HG03575 (cell line): Measurements from ENCODE around the gene RNU6-8.

Source experiments
- ATAC-seq: cut with Tn5 transposase; IDR thresholded peaks from one replicate; pipeline ENCODE4 v1.9.1; 2021; ENCODE audit not compliant: unreplicated experiment, insufficient number of reproducible peaks, low FRiP score; ENCODE audit errors: extremely low read depth

RNU6-8 gene

GRCh38 chr14:32202998-32203882 lies at the start of gene RNU6-8:
TSS of gene RNU6-8 (minus strand) at chr14:32203269.
- peak; percentile 29 for ATAC-seq

- no peak for ATAC-seq
Observed at GRCh38 chr14:32252030-32252670, 49.1 kb upstream of the RNU6-8 start.

GRCh38 chr14:32251530-32251929 lies 48.5 kb upstream of the RNU6-8 start:
- ATAC-seq = no peak

GRCh38 chr14:32250681-32251080 lies 47.6 kb upstream of the RNU6-8 start:
- ATAC-seq = no peak

GRCh38 chr14:32249780-32250179 lies 46.7 kb upstream of the RNU6-8 start:
- no peak for ATAC-seq

- ATAC-seq = no peak
Observed at GRCh38 chr14:32249371-32249770, 46.3 kb upstream of the RNU6-8 start.

GRCh38 chr14:32246751-32247150 lies 43.7 kb upstream of the RNU6-8 start:
- no peak for ATAC-seq

GRCh38 chr14:32244404-32244803 lies 41.3 kb upstream of the RNU6-8 start:
- no peak for ATAC-seq

- no peak for ATAC-seq
Observed at GRCh38 chr14:32233260-32233659, 30.2 kb upstream of the RNU6-8 start.

- ATAC-seq = no peak
Observed at GRCh38 chr14:32232481-32232880, 29.4 kb upstream of the RNU6-8 start.

- ATAC-seq = no peak
Observed at GRCh38 chr14:32230695-32231280, 27.7 kb upstream of the RNU6-8 start.

- ATAC-seq = no peak
Observed at GRCh38 chr14:32230181-32230580, 27.1 kb upstream of the RNU6-8 start.

GRCh38 chr14:32226056-32226455 lies 23.0 kb upstream of the RNU6-8 start:
- ATAC-seq = no peak

- ATAC-seq = no peak
Observed at GRCh38 chr14:32225378-32225920, 22.4 kb upstream of the RNU6-8 start.

- ATAC-seq = no peak
Observed at GRCh38 chr14:32224737-32225377, 21.8 kb upstream of the RNU6-8 start.

- ATAC-seq = no peak
Observed at GRCh38 chr14:32217301-32217700, 14.2 kb upstream of the RNU6-8 start.

- no peak for ATAC-seq
Observed at GRCh38 chr14:32212833-32213232, 9.8 kb upstream of the RNU6-8 start.

- ATAC-seq = no peak
Observed at GRCh38 chr14:32211068-32211404, 8.0 kb upstream of the RNU6-8 start.

GRCh38 chr14:32209471-32209870 lies 6.4 kb upstream of the RNU6-8 start:
- no peak for ATAC-seq
